Gastrocnemius medialis (tissue), 4 donors: Measurements from ENCODE around the gene COL1A2.

Source experiments
- POLR2A ChIP-seq, 2 donors: fragments of 450-650 bp; IDR thresholded peaks; one replicate each; pipeline ENCODE4 v1.6.1; 2017; ENCODE audit warnings: antibody characterized with exemption in 2 of 2, mild to moderate bottlenecking in 2 of 2, moderate library complexity in 2 of 2
- TF ChIP-seq, protein P1 (sequence below), 5 experiments: fragments of 450-650 bp in 3 of 5; fragments of 200-600 bp in 2 of 5; sonication (generic) in 2 of 5; IDR thresholded peaks in 4 of 5; conservative IDR thresholded peaks in 1 of 5; 1 replicate in 4 of 5; 2 replicates in 1 of 5; pipeline ENCODE4 v1.5.1; 2016 to 2019; ENCODE audit warnings: antibody characterized with exemption in 5 of 5, mild to moderate bottlenecking in 3 of 5, moderate library complexity in 3 of 5

DNA sequence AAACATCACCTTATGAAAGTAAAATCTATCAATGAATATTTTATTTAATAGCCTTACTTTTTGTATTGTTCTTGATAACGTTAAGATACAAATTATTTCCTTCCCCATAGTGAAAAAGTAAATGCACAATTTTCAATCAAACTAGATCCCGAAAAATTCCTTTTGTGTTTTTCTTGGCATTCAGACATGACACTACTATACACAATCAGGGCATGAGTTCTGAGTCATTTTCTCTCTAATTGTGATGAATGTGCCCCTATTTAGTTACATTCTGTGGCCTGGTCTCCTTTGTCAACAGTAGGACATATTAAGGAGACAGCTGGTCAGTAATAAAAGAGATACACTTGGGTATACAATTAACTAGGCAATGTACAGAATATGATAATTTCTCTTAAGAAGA, 19.8 kb downstream of the COL1A2 start:
- no peak for TF ChIP-seq POLR2A (IDR thresholded peaks at IDR 0.05)
- TF ChIP-seq, protein P1, sequence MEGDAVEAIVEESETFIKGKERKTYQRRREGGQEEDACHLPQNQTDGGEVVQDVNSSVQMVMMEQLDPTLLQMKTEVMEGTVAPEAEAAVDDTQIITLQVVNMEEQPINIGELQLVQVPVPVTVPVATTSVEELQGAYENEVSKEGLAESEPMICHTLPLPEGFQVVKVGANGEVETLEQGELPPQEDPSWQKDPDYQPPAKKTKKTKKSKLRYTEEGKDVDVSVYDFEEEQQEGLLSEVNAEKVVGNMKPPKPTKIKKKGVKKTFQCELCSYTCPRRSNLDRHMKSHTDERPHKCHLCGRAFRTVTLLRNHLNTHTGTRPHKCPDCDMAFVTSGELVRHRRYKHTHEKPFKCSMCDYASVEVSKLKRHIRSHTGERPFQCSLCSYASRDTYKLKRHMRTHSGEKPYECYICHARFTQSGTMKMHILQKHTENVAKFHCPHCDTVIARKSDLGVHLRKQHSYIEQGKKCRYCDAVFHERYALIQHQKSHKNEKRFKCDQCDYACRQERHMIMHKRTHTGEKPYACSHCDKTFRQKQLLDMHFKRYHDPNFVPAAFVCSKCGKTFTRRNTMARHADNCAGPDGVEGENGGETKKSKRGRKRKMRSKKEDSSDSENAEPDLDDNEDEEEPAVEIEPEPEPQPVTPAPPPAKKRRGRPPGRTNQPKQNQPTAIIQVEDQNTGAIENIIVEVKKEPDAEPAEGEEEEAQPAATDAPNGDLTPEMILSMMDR (IDR thresholded peaks at IDR 0.05 in 4 of 5, conservative IDR thresholded peaks at IDR 0.05 in 1 of 5), result no peak
